Uterine smooth muscle cell (primary cell): ENCODE results near the gene EHD1. TPM values are rescaled to one million over a fixed set of nuclear protein-coding genes. Genes with fewer than 3 reads are reported as not detected.

Source experiments
- total RNA-seq: library from RNA; depleted of rRNA; stranded (reverse); fragments of >200 nt; gene quantifications from 2 replicates; pipeline ENCODE4 v1.2.3, GENCODE V29; 2014

EHD1 gene
- 61.5 and 111 TPM in 2 replicates for total RNA-seq

GRCh38 chr11:64878494-64879243 is at the start of gene EHD1:
Gene EHD1 (minus strand): TSS chr11:64878621. CDS start chr11:64878464, 157 bp downstream.

GRCh38 chr11:64923944-64924909 is 45.8 kb upstream of the EHD1 start, which contains the start of gene PPP2R5B:
Gene PPP2R5B (plus strand): TSS chr11:64924689. CDS start chr11:64925735, 1,046 bp downstream.

GRCh38 chr11:64916775-64917662 is 38.6 kb upstream of the EHD1 start, which contains the start of gene ATG2A:
Gene ATG2A (minus strand): TSS chr11:64917209. CDS start chr11:64917135, 74 bp downstream.

GRCh38 chr11:64844330-64845128 is 33.9 kb downstream of the EHD1 start, which contains the start of gene CDC42BPG:
Gene CDC42BPG (minus strand): TSS chr11:64844653. CDS start chr11:64844569, 84 bp downstream.

GRCh38 chr11:64810271-64810890 is 68.0 kb downstream of the EHD1 start, which contains the start of gene MEN1:
Gene MEN1 (minus strand): TSS chr11:64810551. CDS start chr11:64810109, 442 bp downstream.

GRCh38 chr11:64803158-64803845 is 75.1 kb downstream of the EHD1 start, which contains the start of gene MAP4K2:
Gene MAP4K2 (minus strand): TSS chr11:64803214. CDS start chr11:64803149, 65 bp downstream.

Other genes starting within 250 kb of the EHD1 start
- 0.55 and 1.5 TPM in 2 replicates for gene NRXN2, start 155.4 kb downstream of the EHD1 start, total RNA-seq
- gene RASGRP2, start 134.5 kb downstream of the EHD1 start, total RNA-seq: 0.33 and 1.2 TPM in 2 replicates
- 0.33 and 0.87 TPM in 2 replicates for gene PYGM, start 118.6 kb downstream of the EHD1 start, total RNA-seq
- gene SF1, start 100.1 kb downstream of the EHD1 start, total RNA-seq: 86.7 and 110 TPM in 2 replicates
- gene MAP4K2, start 75.4 kb downstream of the EHD1 start, total RNA-seq: 10.5 and 14.4 TPM in 2 replicates
- gene MEN1, start 68.1 kb downstream of the EHD1 start, total RNA-seq: 16.6 and 17.4 TPM in 2 replicates
- 0.11 and 0.12 TPM in 2 replicates for gene CDC42BPG, start 34.0 kb downstream of the EHD1 start, total RNA-seq
- gene ATG2A, start 38.6 kb upstream of the EHD1 start, total RNA-seq: 15.4 and 17.5 TPM in 2 replicates
- gene PPP2R5B, start 46.1 kb upstream of the EHD1 start, total RNA-seq: 7.6 and 12.4 TPM in 2 replicates
- gene GPHA2, start 57.3 kb upstream of the EHD1 start, total RNA-seq: not detected in 2 replicates
- gene MAJIN, start 93.5 kb upstream of the EHD1 start, total RNA-seq: not detected in 2 replicates
- 0.50 and 0.77 TPM in 2 replicates for gene BATF2, start 118.3 kb upstream of the EHD1 start, total RNA-seq
- gene ARL2, start 135.5 kb upstream of the EHD1 start, total RNA-seq: 74.7 and 104 TPM in 2 replicates
- 7.4 and 10.4 TPM in 2 replicates for gene SNX15, start 148.8 kb upstream of the EHD1 start, total RNA-seq
- 8.4 and 20.3 TPM in 2 replicates for gene SAC3D1, start 162.6 kb upstream of the EHD1 start, total RNA-seq
- 24.7 and 31.5 TPM in 2 replicates for gene NAALADL1, start 179.9 kb upstream of the EHD1 start, total RNA-seq
- 7.1 and 18.6 TPM in 2 replicates for gene CDCA5, start 205.4 kb upstream of the EHD1 start, total RNA-seq
- gene ZFPL1, start 205.6 kb upstream of the EHD1 start, total RNA-seq: 34.0 and 36.2 TPM in 2 replicates
- gene VPS51, start 217.6 kb upstream of the EHD1 start, total RNA-seq: 153 and 194 TPM in 2 replicates
- 13.1 and 49.4 TPM in 2 replicates for gene TM7SF2, start 233.3 kb upstream of the EHD1 start, total RNA-seq
- 11.4 and 12.0 TPM in 2 replicates for gene ZNHIT2, start 239.1 kb upstream of the EHD1 start, total RNA-seq
- gene FAU, start 243.5 kb upstream of the EHD1 start, total RNA-seq: 229 and 277 TPM in 2 replicates
- gene MRPL49, start 243.7 kb upstream of the EHD1 start, total RNA-seq: 43.4 and 52.5 TPM in 2 replicates